HuH-7 (cell line): Measurements from ENCODE around the gene MGAT1.
"Not testable (repeated sequence)": the region's sequence is repeated elsewhere in the genome, so short reads cannot be mapped to it uniquely, and the experiment has no call there.

Experiments
- DNase-seq: peaks from one replicate; pipeline ENCODE4 v3.0.0; 2011; ENCODE audit warnings: low spot score

The MGAT1 gene

GRCh38 chr5:180802325-180803180 lies at the start of gene MGAT1:
Gene MGAT1 (minus strand): TSS chr5:180802806. CDS start chr5:180792971, 9,835 bp downstream.
- DNase-seq, result peak; percentile 85

- no peak for DNase-seq
These were observed 48.0 kb upstream of the MGAT1 start for GRCh38 chr5:180850434-180851078.

GRCh38 chr5:180849827-180850226 lies 47.2 kb upstream of the MGAT1 start:
- no peak for DNase-seq

GRCh38 chr5:180848878-180849277 lies 46.3 kb upstream of the MGAT1 start:
- DNase-seq, result no peak

- no peak for DNase-seq
These were observed 45.7 kb upstream of the MGAT1 start for GRCh38 chr5:180848265-180848664.

GRCh38 chr5:180847026-180847425 lies 44.4 kb upstream of the MGAT1 start:
- DNase-seq, result no peak

- DNase-seq, result no peak
These were observed 42.3 kb upstream of the MGAT1 start for GRCh38 chr5:180844858-180845257.

- no peak for DNase-seq
These were observed 41.8 kb upstream of the MGAT1 start for GRCh38 chr5:180844432-180844831.

GRCh38 chr5:180839935-180840334 lies 37.3 kb upstream of the MGAT1 start:
- DNase-seq, result no peak

- DNase-seq, result no peak
These were observed 36.6 kb upstream of the MGAT1 start for GRCh38 chr5:180839227-180839626.

GRCh38 chr5:180837478-180837877 lies 34.9 kb upstream of the MGAT1 start:
- no peak for DNase-seq

- DNase-seq, result no peak
These were observed 30.0 kb upstream of the MGAT1 start for GRCh38 chr5:180832638-180833068.

- peak; percentile 86 for DNase-seq
These were observed 28.8 kb upstream of the MGAT1 start for GRCh38 chr5:180831139-180832093.

- DNase-seq, result peak; percentile 34
These were observed 27.9 kb upstream of the MGAT1 start for GRCh38 chr5:180830253-180831138.

GRCh38 chr5:180829726-180830125 lies 27.1 kb upstream of the MGAT1 start:
- no peak for DNase-seq

- DNase-seq, result not testable (repeated sequence)
These were observed 26.3 kb upstream of the MGAT1 start for GRCh38 chr5:180828756-180829531.

- DNase-seq, result not testable (repeated sequence)
These were observed 24.8 kb upstream of the MGAT1 start for GRCh38 chr5:180827374-180827773.

- DNase-seq, result no peak
These were observed 23.3 kb upstream of the MGAT1 start for GRCh38 chr5:180825768-180826525.

- no peak for DNase-seq
These were observed 22.2 kb upstream of the MGAT1 start for GRCh38 chr5:180824630-180825476.
